ENCODE measurements around the gene PRDM10.

PRDM10 gene

GRCh38 chr11:129855086-129855485, 147.5 kb downstream of the PRDM10 start:
- DNase-seq (ENCODE audit: insufficient read length, low spot score) (no peak), FAIRE-seq (no peak)

GRCh38 chr11:129854232-129854805, 148.3 kb downstream of the PRDM10 start:
- DNase-seq (ENCODE audit: insufficient read length, low spot score), result no peak
- no peak for FAIRE-seq

GRCh38 chr11:129853518-129854231, 149.0 kb downstream of the PRDM10 start:
- FAIRE-seq (no peak), DNase-seq (ENCODE audit: insufficient read length, low spot score) (no peak)

- DNase-seq (ENCODE audit: insufficient read length, low spot score) (no peak), FAIRE-seq (no peak)
Measured at GRCh38 chr11:129852125-129852740, 150.4 kb downstream of the PRDM10 start.

Data from GM19239 (cell line).